HCEC 1CT (cell line): ENCODE data around the gene PSMC3IP.
"Not testable (repeated sequence)": the region's sequence is repeated elsewhere in the genome, so short reads cannot be mapped to it uniquely, and the experiment has no call there.

Source experiments
- DNase-seq: peaks from one replicate; pipeline ENCODE4 v3.0.0-alpha.2; 2017

Gene PSMC3IP

GRCh38 chr17:42559075-42559474, 18.5 kb downstream of the PSMC3IP start:
- DNase-seq: no peak

GRCh38 chr17:42555961-42556617, 21.4 kb downstream of the PSMC3IP start:
- not testable (repeated sequence) for DNase-seq

GRCh38 chr17:42555122-42555622, 22.4 kb downstream of the PSMC3IP start:
- DNase-seq: no peak

GRCh38 chr17:42554250-42555121, 23.0 kb downstream of the PSMC3IP start:
- DNase-seq: peak; percentile 65

GRCh38 chr17:42553866-42554249, 23.7 kb downstream of the PSMC3IP start:
- DNase-seq: no peak

GRCh38 chr17:42553161-42553818, 24.2 kb downstream of the PSMC3IP start:
- DNase-seq: no peak

- not testable (repeated sequence) for DNase-seq
Observed at GRCh38 chr17:42552736-42553135, 24.8 kb downstream of the PSMC3IP start, which contains the start of gene HSD17B1. TSS of gene HSD17B1 (plus strand) at chr17:42552923. CDS start at chr17:42552934, 11 bp downstream.

- DNase-seq: no peak
Observed at GRCh38 chr17:42548993-42549755, 28.4 kb downstream of the PSMC3IP start.

GRCh38 chr17:42548070-42548837, 29.3 kb downstream of the PSMC3IP start:
- no peak for DNase-seq

GRCh38 chr17:42547698-42548069, 29.8 kb downstream of the PSMC3IP start:
- no peak for DNase-seq

GRCh38 chr17:42547001-42547461, 30.5 kb downstream of the PSMC3IP start:
- no peak for DNase-seq

GRCh38 chr17:42545755-42546505, 31.6 kb downstream of the PSMC3IP start:
- DNase-seq: not testable (repeated sequence)

GRCh38 chr17:42544874-42545283, 32.6 kb downstream of the PSMC3IP start:
- DNase-seq: no peak

GRCh38 chr17:42543190-42544079, 34.1 kb downstream of the PSMC3IP start:
- DNase-seq: no peak

GRCh38 chr17:42541041-42541833, 36.3 kb downstream of the PSMC3IP start:
- no peak for DNase-seq

- DNase-seq: not testable (repeated sequence)
Observed at GRCh38 chr17:42540558-42540957, 37.0 kb downstream of the PSMC3IP start.

GRCh38 chr17:42538482-42538881, 39.0 kb downstream of the PSMC3IP start:
- no peak for DNase-seq

GRCh38 chr17:42537826-42538451, 39.6 kb downstream of the PSMC3IP start:
- no peak for DNase-seq
